ENCODE results near the gene MAFG. TPM values are rescaled to one million over a fixed set of nuclear protein-coding genes. Genes with fewer than 3 reads are reported as not detected.

The MAFG gene
- total and polyA plus RNA-seq, 7 donors = 21.6 to 74.2 (median 46.0) TPM

DNA sequence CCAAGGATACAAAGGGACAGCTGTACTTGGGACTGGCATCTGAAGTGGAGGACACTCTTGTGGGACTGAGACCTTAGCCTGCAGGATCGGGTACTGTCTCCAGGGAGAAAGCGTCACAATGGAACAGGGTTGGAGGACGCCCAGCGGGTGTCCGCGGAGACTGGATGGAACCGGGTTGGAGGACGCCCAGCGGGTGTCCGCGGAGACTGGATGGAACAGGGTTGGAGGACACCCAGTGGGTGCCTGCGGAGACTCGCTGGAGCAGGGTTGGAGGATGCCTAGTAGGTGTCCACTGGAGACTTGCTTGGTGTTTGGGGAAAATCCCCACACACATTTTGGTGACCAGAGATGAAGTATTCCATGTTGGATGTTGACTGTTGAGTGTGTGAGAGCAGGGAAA lies 19.7 kb upstream of the MAFG start, which contains the start of gene MYADML2:
Gene MYADML2 (minus strand): TSS at position 45 of the 400 bp plus-strand sequence. CDS start 5,492 bp downstream, outside the sequence.
- TF ChIP-seq, protein P1, sequence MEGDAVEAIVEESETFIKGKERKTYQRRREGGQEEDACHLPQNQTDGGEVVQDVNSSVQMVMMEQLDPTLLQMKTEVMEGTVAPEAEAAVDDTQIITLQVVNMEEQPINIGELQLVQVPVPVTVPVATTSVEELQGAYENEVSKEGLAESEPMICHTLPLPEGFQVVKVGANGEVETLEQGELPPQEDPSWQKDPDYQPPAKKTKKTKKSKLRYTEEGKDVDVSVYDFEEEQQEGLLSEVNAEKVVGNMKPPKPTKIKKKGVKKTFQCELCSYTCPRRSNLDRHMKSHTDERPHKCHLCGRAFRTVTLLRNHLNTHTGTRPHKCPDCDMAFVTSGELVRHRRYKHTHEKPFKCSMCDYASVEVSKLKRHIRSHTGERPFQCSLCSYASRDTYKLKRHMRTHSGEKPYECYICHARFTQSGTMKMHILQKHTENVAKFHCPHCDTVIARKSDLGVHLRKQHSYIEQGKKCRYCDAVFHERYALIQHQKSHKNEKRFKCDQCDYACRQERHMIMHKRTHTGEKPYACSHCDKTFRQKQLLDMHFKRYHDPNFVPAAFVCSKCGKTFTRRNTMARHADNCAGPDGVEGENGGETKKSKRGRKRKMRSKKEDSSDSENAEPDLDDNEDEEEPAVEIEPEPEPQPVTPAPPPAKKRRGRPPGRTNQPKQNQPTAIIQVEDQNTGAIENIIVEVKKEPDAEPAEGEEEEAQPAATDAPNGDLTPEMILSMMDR (IDR thresholded peaks at IDR 0.05) = no peak
- ATAC-seq (peak; percentile 15 to 39 (median 21)), DNase-seq (no peak)
- Histone ChIP-seq H3K27ac (peak within 1 kb of the TSS; percentile 43), H3K9me3 (no peaks in the 10 kb centered on the region), H3K27me3 (ENCODE audit: insufficient read depth in 3 of 3, low read length in 2 of 3) (no peaks in the 10 kb centered on the region), H3K4me1 (peaks cover 9% of the 10 kb centered on the region), H3K4me3 (no peak within 1 kb of the TSS), H3K36me3 (ENCODE audit: insufficient read depth in 1 of 2, low read depth in 1 of 2) (no peaks in the 10 kb centered on the region)
- WGBS, 3 donors = 55 to 69% (median 60%) methylated on average over 13 of the region's 13 CpGs
- intact Hi-C loops (cut with DNase I) = no loop called here

DNA sequence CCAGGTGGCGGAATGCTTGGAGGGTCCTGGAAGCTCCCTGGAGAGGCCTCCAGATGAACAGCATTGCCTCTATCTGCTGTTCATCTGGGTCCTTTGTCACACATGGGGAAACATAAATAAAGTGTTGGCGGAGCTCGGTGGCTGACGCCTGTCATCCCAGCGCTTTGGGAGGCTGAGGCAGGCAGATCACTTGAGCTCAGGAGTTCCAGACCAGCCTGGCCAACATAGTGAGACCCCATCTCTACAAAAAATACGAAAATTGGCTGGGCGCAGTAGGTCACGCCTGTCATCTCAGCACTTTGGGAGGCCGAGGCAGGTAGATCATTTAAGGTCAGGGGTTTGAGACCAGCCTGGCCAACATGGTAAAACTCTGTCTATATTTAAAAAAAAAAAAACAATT lies 17.3 kb upstream of the MAFG start:
- intact Hi-C loops (cut with DNase I) = no loop called here

DNA sequence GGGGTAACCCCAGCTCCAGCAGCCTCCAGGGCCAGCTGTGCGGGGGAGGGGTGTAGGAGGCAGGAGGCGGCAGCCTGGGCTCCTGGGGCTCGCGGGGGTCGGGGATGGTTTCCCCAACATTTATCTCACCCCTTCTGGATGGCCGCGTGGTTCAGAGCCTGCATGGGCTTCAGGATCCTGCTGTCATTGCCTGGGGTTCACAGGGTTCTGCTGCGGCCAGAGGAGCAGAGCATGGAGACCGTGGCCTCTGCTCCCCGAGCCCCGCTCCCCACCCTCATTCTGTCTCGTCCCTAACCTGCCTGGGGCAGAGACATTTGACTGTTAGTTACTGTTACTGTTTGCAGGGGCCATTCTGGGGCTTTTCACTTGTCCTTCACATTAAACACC lies 14.6 kb upstream of the MAFG start:
- intact Hi-C loops (cut with DNase I) = no loop called here
- H3K4me1 ChIP-seq = peaks cover 26% of the 10 kb centered on the region
- peaks cover 0 to 3% of the 10 kb centered on the region in 2 donors for H3K36me3 ChIP-seq (ENCODE audit: insufficient read depth in 1 of 2, low read depth in 1 of 2)
- no peaks in the 10 kb centered on the region for H3K27me3 ChIP-seq (ENCODE audit: insufficient read depth in 3 of 3, low read length in 2 of 3)
- DNase-seq (peak in 1 of 2 donors; percentile 10), ATAC-seq (peak in 1 of 4 donors; percentile 2)
- no peaks in the 10 kb centered on the region for H3K9me3 ChIP-seq
- TF ChIP-seq, protein P1 (IDR thresholded peaks at IDR 0.05) = no peak
- H3K27ac ChIP-seq = peak overlapping the region; percentile 99
- WGBS, 3 donors = 12 to 22% (median 17%) methylated on average over 9 to 12 of the region's 12 CpGs
- H3K4me3 ChIP-seq = peak overlapping the region; percentile 72

More for the DNA sequence above, 17.3 kb upstream of the MAFG start:
- 86 to 88% (median 88%) methylated on average over 9 of the region's 9 CpGs for WGBS, 3 donors
- Histone ChIP-seq H3K4me1 (peaks cover 11% of the 10 kb centered on the region), H3K36me3 (ENCODE audit: insufficient read depth in 1 of 2, low read depth in 1 of 2) (no peaks in the 10 kb centered on the region), H3K27me3 (ENCODE audit: insufficient read depth in 3 of 3, low read length in 2 of 3) (no peaks in the 10 kb centered on the region), H3K4me3 (no peak overlapping the region), H3K27ac (peak overlapping the region; percentile 99), H3K9me3 (no peaks in the 10 kb centered on the region)
- DNase-seq = no peak
- no peak for ATAC-seq
- TF ChIP-seq, protein P1 (IDR thresholded peaks at IDR 0.05) = no peak

DNA sequence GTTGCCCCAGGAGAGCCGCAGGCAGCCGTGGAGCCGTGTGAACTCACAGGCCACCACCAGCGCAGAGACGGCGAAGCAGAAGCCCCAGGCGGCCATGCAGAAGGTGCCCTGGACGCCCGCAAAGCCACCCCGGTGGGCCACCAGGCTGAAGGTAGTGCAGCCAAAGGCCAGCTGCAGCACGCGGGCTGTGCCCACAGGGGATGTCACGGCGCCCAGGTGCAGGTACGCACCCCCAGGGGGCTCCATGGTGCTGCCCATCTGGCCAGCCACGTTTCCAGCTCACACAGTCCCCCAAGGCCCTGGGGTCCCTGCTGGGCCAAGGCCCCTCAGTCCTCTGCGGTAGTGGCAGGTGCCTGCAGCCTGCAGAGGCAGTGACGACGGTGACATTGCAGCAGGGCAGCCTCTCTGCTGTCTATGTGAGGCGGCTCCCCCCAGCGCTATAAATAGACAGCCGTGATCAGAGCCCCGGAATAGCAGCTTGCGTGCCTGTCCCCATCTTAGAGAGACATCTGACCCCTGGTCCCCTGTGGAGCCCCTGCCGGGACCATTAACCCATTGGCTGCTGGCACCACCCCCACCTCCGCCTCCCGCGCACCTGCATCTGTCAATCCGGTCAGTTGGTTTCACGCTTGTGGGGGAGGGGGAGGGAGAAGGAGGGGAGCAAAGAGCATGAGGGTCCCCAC lies 14.1 kb upstream of the MAFG start:
- H3K36me3 ChIP-seq (ENCODE audit: insufficient read depth in 1 of 2, low read depth in 1 of 2) = peaks cover 0 to 3% of the 10 kb centered on the region in 2 donors
- ATAC-seq (peak; percentile 82 to 88 (median 85)), DNase-seq (peak; percentile 74 to 92)
- no peaks in the 10 kb centered on the region for H3K27me3 ChIP-seq (ENCODE audit: insufficient read depth in 3 of 3, low read length in 2 of 3)
- no peaks in the 10 kb centered on the region for H3K9me3 ChIP-seq
- TF ChIP-seq, protein P1 (IDR thresholded peaks at IDR 0.05) = no peak
- H3K4me3 ChIP-seq = peak overlapping the region; percentile 72
- H3K27ac ChIP-seq = peak overlapping the region; percentile 99
- intact Hi-C loops (cut with DNase I) = no loop called here
- WGBS, 3 donors = 13 to 20% (median 16%) methylated on average over 24 to 30 of the region's 30 CpGs
- H3K4me1 ChIP-seq = peaks cover 25% of the 10 kb centered on the region

All from psoas muscle (tissue), 8 donors.